CD1c-positive myeloid dendritic cell (primary cell): ENCODE data around the gene DNAH2.

Experiments
- DNase-seq: peaks from one replicate; pipeline ENCODE4 v3.0.0-alpha.2; 2016; ENCODE audit errors: extremely low spot score

DNAH2 gene

DNA sequence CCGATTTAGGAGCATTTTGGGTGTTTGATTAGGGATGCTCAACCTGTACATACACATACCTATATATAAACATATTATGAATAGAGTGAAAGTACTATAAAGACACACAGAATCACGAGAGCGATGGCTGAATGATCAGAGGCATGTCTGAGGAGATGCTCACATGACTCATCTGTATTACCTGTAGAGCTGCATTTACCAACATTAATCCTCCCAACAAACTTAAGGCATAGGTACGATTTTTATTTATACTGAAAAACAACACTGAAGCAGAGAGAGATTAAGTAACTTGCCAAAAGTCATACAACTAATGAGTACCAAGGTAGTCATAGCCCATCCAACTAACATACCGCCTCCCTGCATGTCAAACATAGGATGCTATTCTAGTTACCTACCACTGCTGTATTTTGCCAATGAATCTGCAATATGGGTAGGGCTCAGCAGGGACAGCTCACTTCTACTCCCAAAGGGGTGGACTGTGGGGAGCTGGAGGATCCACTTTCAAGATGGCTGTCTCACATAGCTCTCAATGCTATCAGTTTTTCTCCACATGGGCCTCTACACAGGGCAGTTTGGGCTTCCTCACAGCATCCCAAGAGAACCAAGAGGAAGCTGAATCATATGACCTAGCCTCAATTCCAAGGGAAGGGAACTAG, 147.6 kb downstream of the DNAH2 start:
- no peak for DNase-seq

GRCh38 chr17:7867881-7868329, 150.4 kb downstream of the DNAH2 start:
- DNase-seq = peak; percentile 12

- no peak for DNase-seq
Observed at GRCh38 chr17:7873051-7873450, 155.5 kb downstream of the DNAH2 start.

GRCh38 chr17:7875804-7876370, 158.3 kb downstream of the DNAH2 start:
- DNase-seq = no peak

- no peak for DNase-seq
Observed at GRCh38 chr17:7878234-7878633, 160.7 kb downstream of the DNAH2 start.

- no peak for DNase-seq
Observed at GRCh38 chr17:7880076-7880868, 162.7 kb downstream of the DNAH2 start.

- no peak for DNase-seq
Observed at GRCh38 chr17:7881276-7882054, 163.9 kb downstream of the DNAH2 start.

DNA sequence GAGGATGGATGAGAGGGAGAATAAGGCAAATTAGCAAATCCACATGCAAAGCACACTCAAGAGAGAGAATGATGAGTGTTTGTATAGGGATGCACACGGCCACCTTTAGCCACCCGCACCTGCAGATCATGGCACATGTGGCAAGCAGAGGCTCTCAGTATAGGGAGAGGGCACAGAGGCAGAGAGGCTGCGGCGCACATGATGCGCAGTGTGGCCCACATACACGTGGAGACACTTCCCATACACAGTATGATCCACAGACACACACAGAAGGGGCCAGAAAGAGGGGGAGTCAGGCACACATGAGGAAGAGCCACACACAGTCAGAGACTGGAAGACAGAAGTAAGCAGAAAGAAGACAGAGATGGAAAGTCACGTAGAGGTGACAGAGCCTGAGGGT, 164.5 kb downstream of the DNAH2 start:
- peak; percentile 13 for DNase-seq

- DNase-seq = no peak
Observed at GRCh38 chr17:7882629-7883028, 165.1 kb downstream of the DNAH2 start.
